Glutamatergic neuron (in vitro differentiated cells): ENCODE results near the gene PPIL6. TPM values are rescaled to one million over a fixed set of nuclear protein-coding genes. Genes with fewer than 3 reads are reported as not detected.
"Not testable (repeated sequence)": the region's sequence is repeated elsewhere in the genome, so short reads cannot be mapped to it uniquely, and the experiment has no call there.

Experiments used
- DNase-seq: peaks from one replicate; pipeline ENCODE4 v3.0.0; 2022
- H3K27ac Mint-ChIP-seq: one replicate; pipeline ENCODE4 v1.8.0; 2020; ENCODE audit warnings: mild to moderate bottlenecking, mixed read lengths, inconsistent platforms; ENCODE audit not compliant: unreplicated experiment
- H3K27me3 Mint-ChIP-seq: one replicate; pipeline ENCODE4 v1.8.0; 2020; ENCODE audit warnings: mild to moderate bottlenecking, moderate library complexity, mixed read lengths, inconsistent platforms; ENCODE audit not compliant: unreplicated experiment
- H3K36me3 Mint-ChIP-seq: one replicate; pipeline ENCODE4 v1.8.0; 2020; ENCODE audit warnings: mild to moderate bottlenecking, mixed read lengths, inconsistent platforms; ENCODE audit not compliant: unreplicated experiment
- H3K4me1 Mint-ChIP-seq: one replicate; pipeline ENCODE4 v1.8.0; 2020; ENCODE audit warnings: mild to moderate bottlenecking, low read depth, mixed read lengths, inconsistent platforms; ENCODE audit not compliant: unreplicated experiment
- H3K4me3 Mint-ChIP-seq: one replicate; pipeline ENCODE4 v1.8.0; 2020; ENCODE audit warnings: mild to moderate bottlenecking, mixed read lengths, inconsistent platforms; ENCODE audit not compliant: unreplicated experiment
- H3K9me3 Mint-ChIP-seq: one replicate; pipeline ENCODE4 v1.8.0; 2020; ENCODE audit warnings: mild to moderate bottlenecking, moderate library complexity, mixed read lengths, inconsistent platforms; ENCODE audit not compliant: unreplicated experiment
- total RNA-seq: library from RNA; stranded (reverse); fragmentation: NEBNext Ultra II Directional; extraction: Animal tissue kit (Norgen Biotek cat#: 25700); gene quantifications from one replicate; pipeline ENCODE4 v1.2.1, GENCODE V29; 2021; ENCODE audit not compliant: unreplicated experiment
- TF ChIP-seq, protein P1 (sequence below): fragments of 200-600 bp; sonication (generic); IDR thresholded peaks from one replicate; pipeline ENCODE4 v1.5.0; 2021; ENCODE audit not compliant: partially characterized antibody, unreplicated experiment

The PPIL6 gene
- total RNA-seq, 1 donor from 2014 or later: 0.83 TPM

DNA sequence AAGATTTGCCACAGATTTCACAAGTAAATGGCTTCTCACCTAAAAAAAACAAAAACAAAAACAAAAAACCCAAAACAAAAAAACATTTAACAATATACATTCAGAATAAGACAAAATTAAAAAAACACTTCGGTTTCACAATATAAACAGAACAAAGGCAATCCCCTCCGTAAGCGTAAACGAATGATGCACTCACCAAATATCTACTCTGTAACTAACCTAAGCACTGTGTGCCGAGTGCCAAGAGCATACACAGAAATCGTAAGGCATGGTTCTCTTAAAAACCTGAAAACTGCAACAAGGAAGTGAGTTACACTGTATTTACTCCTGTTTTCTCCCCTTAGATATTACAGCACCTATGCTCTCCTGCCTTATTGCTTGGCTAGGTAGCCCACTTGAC, 27.3 kb upstream of the PPIL6 start:
- Mint-ChIP-seq H3K9me3 (no peaks in the 10 kb centered on the region), H3K36me3 (no peaks in the 10 kb centered on the region)

DNA sequence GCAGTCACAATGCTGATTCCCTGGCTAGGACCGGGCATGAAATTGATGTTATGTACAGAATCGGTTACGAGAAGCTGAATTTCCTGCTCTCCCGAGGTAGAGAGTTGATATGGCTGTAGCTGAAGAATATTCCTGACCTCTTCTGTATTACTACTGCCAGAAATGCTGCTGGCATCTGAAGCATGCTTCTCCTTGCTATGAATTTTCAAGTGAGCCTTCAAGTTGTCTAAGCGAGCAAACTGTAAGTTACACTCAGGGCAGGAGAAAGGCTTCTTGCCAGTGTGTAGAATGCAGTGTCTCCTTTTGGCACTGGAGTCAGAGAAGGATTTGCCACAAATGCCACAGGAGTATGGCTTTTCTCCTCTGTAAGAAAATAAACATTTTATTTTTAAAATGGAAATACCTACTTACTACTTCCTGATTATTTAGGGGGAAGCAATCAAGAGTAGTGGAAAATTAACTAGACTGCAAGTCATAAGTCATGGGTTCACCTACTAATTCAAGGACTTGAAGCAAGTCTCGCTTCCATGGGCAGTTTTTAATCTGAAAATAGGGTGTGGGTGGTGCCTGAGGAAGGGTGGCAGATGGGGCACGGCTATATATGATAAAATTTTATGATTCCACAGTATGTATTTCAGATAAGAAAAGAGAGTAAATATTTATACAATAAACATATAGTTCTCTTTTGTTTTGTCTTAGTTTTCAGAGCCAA, 25.9 kb upstream of the PPIL6 start:
- Mint-ChIP-seq H3K27ac (no peak overlapping the region), H3K4me1 (no peaks in the 10 kb centered on the region), H3K9me3 (no peaks in the 10 kb centered on the region), H3K4me3 (no peak overlapping the region), H3K27me3 (no peaks in the 10 kb centered on the region), H3K36me3 (no peaks in the 10 kb centered on the region)
- DNase-seq: no peak
- TF ChIP-seq, protein P1, sequence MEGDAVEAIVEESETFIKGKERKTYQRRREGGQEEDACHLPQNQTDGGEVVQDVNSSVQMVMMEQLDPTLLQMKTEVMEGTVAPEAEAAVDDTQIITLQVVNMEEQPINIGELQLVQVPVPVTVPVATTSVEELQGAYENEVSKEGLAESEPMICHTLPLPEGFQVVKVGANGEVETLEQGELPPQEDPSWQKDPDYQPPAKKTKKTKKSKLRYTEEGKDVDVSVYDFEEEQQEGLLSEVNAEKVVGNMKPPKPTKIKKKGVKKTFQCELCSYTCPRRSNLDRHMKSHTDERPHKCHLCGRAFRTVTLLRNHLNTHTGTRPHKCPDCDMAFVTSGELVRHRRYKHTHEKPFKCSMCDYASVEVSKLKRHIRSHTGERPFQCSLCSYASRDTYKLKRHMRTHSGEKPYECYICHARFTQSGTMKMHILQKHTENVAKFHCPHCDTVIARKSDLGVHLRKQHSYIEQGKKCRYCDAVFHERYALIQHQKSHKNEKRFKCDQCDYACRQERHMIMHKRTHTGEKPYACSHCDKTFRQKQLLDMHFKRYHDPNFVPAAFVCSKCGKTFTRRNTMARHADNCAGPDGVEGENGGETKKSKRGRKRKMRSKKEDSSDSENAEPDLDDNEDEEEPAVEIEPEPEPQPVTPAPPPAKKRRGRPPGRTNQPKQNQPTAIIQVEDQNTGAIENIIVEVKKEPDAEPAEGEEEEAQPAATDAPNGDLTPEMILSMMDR: no peak

More for the DNA sequence above, 27.3 kb upstream of the PPIL6 start:
- no peaks in the 10 kb centered on the region for H3K4me1 Mint-ChIP-seq
- H3K4me3 Mint-ChIP-seq: no peak overlapping the region
- no peak for DNase-seq
- H3K27me3 Mint-ChIP-seq: no peaks in the 10 kb centered on the region
- TF ChIP-seq, protein P1: no peak
- no peak overlapping the region for H3K27ac Mint-ChIP-seq

DNA sequence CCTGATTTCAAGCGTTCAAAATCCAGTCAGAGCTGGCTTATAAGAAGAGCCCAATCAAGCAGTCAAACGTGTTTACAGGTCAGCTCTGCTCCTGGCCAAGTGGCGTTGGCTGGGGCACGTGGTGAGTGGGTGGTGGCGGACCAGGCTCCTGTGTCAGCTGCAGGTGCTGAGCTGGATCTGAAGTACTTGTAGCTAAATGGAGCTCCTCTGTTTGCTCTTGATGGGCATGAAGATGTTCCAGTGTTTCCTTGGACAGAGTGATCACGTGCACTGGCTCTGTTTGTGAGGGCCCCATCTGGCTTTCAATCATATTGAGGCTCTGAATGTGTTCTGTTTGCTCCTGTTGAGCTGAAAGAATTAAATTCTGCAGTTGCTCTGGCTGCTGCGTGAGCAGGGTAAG, 25.3 kb upstream of the PPIL6 start:
- Mint-ChIP-seq H3K4me3 (no peak overlapping the region), H3K4me1 (no peaks in the 10 kb centered on the region), H3K27ac (no peak overlapping the region), H3K27me3 (no peaks in the 10 kb centered on the region), H3K9me3 (no peaks in the 10 kb centered on the region), H3K36me3 (no peaks in the 10 kb centered on the region)
- TF ChIP-seq, protein P1: no peak
- DNase-seq: no peak

DNA sequence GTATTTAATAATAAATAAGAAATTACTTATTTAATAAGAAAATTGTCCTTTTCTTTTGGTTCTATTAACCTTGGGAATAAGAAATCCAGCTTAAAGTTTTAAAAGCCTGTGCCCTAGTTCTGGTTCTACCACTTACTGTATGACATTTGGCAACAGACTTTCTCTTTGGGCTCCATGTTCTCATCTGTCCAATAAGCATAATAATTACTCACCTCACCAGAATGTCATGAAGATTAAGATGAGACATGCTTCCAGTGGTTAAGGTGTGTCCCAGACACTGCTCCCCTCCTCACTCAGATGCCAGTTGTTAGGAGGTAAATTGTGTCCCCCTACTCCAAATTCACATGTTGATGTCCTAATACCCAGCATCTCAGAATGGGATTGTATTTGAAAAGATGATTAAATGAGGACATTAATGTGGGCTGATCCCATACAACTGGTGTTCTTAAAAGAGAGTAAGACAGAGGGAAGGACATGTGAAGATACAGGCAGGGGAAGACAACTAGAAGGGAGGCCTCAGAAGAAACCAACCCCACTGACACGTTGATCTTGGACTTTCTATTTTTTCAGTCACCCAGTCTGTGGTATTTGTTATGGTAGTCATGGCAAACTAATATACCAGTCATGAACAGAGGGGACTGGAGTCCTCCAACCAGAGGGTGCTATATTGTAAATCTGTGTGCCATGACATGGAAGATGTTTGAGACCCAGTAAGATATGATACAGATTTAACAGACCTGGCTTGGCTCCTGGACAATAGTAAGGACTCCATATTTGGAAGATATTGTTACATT, 21.5 kb upstream of the PPIL6 start:
- no peak overlapping the region for H3K4me3 Mint-ChIP-seq
- TF ChIP-seq, protein P1: no peak
- no peaks in the 10 kb centered on the region for H3K27me3 Mint-ChIP-seq
- H3K36me3 Mint-ChIP-seq: no peaks in the 10 kb centered on the region
- H3K9me3 Mint-ChIP-seq: no peaks in the 10 kb centered on the region
- H3K27ac Mint-ChIP-seq: no peak overlapping the region
- H3K4me1 Mint-ChIP-seq: peaks cover 3% of the 10 kb centered on the region
- DNase-seq: no peak

DNA sequence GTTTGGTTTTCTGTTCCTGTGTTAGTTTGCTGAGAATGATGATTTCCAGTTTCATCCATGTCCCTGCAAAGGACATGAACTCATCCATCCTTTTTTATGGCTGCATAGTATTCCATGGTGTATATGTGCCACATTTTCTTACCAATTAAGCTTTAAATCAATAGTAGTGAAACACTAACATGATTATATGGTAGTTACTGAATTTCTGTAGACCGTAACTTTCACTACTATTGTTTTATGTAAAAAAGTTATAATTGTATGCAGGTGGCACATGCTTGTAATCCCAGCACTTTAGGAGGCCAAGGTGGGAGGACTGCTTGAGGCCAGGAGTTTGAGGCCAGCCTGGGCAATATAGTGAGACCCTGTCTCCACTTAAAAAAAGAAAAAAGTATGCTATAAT, 20.8 kb upstream of the PPIL6 start:
- not testable (repeated sequence) for H3K36me3 Mint-ChIP-seq, H3K9me3 Mint-ChIP-seq, H3K4me1 Mint-ChIP-seq, DNase-seq, H3K27ac Mint-ChIP-seq, H3K4me3 Mint-ChIP-seq, H3K27me3 Mint-ChIP-seq
